Measurements from ENCODE around the gene MGAT4A. TPM values are rescaled to one million over a fixed set of nuclear protein-coding genes. Genes with fewer than 3 reads are reported as not detected.

The MGAT4A gene
- total and polyA plus RNA-seq, 2 of the 13 experiments (the other 11 are each of a cell fraction or from before 2014, with no cell fraction given): 47.2 to 90.9 TPM

DNA sequence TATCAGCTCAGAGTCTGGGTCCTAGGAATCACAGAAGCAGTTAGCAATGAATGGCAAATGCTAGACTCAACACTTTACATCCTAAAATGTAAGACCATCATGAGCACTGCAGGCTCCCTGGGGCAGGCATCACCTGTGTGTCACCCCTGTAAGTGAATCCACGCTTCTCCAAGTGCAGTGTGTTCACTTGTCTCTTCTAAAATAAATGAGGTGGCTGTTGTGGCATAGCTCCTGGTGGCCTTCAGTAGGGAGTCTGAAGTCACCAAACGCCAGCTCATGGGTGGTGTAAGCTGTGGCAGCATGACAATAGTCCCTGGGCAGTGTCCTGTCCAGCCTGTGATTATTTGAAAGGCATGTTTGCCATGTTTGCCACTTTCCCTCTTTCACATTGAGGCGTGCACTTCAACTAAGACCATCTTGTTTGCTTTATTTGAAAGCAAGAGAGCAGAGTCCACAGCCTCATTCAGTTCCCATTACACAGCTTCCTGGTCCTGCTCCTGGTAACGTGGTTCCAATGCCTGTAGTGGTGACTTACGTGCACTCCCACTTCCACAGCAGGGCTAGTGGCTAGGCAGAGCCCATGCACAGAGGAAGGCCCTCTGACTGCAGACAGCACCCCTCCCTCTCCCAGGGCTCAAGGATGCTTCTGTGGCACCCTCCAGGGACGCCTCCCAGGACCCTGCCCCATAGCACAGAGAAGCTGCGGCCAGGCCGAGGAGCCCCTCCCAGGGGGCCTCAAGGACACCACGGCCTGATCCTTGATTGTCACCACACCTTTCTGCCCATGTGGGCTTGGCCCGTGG, 146.9 kb downstream of the MGAT4A start (continued):
- TF ChIP-seq MED1 (CRISPR knock-in tag; IDR thresholded peaks at IDR 0.05) (peak; percentile 77), IRX3 (CRISPR knock-in tag; IDR thresholded peaks at IDR 0.05; ENCODE audit: borderline replicate concordance, low read depth) (peak; percentile 74; the same call in 1 of the 2 replicates), TFDP1 (CRISPR knock-in tag; IDR thresholded peaks at IDR 0.05; ENCODE audit: borderline replicate concordance) (peak; percentile 81; the same call in 1 of the 2 replicates), SKIL (CRISPR knock-in tag; IDR thresholded peaks at IDR 0.05; ENCODE audit: borderline replicate concordance) (peak; percentile 43; the same call in 1 of the 2 replicates), SAP130 (CRISPR knock-in tag; IDR thresholded peaks at IDR 0.05; ENCODE audit: low read depth) (peak; percentile 94), ZNF121 (CRISPR knock-in tag; IDR thresholded peaks at IDR 0.05) (peak; percentile 27; the same call in 1 of the 2 replicates), XRCC5 (optimal IDR thresholded peaks at IDR 0.05; ENCODE audit: low read length) (peak; percentile 92), IKZF5 (CRISPR knock-in tag; IDR thresholded peaks at IDR 0.05) (peak; percentile 77), RCOR2 (CRISPR knock-in tag; IDR thresholded peaks at IDR 0.05) (peak; percentile 76; the same call in 1 of the 2 replicates), CCDC6 (CRISPR knock-in tag; IDR thresholded peaks at IDR 0.05) (peak; percentile 84; the same call in 1 of the 2 replicates), ZNF329 (CRISPR knock-in tag; IDR thresholded peaks at IDR 0.05; ENCODE audit: low read depth) (peak; percentile 40; the same call in 1 of the 2 replicates), ZNF614 (CRISPR knock-in tag; IDR thresholded peaks at IDR 0.05; ENCODE audit: borderline replicate concordance) (peak; percentile 91; the same call in 1 of the 2 replicates)
- TF ChIP-seq, protein P1, sequence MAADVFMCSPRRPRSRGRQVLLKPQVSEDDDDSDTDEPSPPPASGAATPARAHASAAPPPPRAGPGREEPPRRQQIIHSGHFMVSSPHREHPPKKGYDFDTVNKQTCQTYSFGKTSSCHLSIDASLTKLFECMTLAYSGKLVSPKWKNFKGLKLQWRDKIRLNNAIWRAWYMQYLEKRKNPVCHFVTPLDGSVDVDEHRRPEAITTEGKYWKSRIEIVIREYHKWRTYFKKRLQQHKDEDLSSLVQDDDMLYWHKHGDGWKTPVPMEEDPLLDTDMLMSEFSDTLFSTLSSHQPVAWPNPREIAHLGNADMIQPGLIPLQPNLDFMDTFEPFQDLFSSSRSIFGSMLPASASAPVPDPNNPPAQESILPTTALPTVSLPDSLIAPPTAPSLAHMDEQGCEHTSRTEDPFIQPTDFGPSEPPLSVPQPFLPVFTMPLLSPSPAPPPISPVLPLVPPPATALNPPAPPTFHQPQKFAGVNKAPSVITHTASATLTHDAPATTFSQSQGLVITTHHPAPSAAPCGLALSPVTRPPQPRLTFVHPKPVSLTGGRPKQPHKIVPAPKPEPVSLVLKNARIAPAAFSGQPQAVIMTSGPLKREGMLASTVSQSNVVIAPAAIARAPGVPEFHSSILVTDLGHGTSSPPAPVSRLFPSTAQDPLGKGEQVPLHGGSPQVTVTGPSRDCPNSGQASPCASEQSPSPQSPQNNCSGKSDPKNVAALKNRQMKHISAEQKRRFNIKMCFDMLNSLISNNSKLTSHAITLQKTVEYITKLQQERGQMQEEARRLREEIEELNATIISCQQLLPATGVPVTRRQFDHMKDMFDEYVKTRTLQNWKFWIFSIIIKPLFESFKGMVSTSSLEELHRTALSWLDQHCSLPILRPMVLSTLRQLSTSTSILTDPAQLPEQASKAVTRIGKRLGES (CRISPR knock-in tag; IDR thresholded peaks at IDR 0.05; ENCODE audit: borderline replicate concordance): no peak
- TF ChIP-seq, protein P2, sequence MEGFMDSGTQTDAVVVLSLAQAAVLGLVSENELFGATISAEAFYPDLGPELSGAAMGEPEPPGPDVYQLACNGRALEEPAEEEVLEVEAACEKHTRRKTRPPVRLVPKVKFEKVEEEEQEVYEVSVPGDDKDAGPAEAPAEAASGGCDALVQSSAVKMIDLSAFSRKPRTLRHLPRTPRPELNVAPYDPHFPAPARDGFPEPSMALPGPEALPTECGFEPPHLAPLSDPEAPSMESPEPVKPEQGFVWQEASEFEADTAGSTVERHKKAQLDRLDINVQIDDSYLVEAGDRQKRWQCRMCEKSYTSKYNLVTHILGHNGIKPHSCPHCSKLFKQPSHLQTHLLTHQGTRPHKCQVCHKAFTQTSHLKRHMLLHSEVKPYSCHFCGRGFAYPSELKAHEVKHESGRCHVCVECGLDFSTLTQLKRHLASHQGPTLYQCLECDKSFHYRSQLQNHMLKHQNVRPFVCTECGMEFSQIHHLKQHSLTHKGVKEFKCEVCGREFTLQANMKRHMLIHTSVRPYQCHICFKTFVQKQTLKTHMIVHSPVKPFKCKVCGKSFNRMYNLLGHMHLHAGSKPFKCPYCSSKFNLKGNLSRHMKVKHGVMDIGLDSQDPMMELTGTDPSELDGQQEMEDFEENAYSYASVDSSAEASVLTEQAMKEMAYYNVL (CRISPR knock-in tag; IDR thresholded peaks at IDR 0.05; ENCODE audit: borderline replicate concordance): peak; percentile 85
